Measurements from ENCODE around the gene S100A16.
"Not testable (repeated sequence)": the region's sequence is repeated elsewhere in the genome, so short reads cannot be mapped to it uniquely, and the experiment has no call there.

S100A16 gene

GRCh38 chr1:153615406-153615805, 2.5 kb upstream of the S100A16 start:
- no peak for DNase-seq (ENCODE audit: low read depth, low spot score)

GRCh38 chr1:153614906-153615305, 2.0 kb upstream of the S100A16 start:
- no peak for DNase-seq (ENCODE audit: low read depth, low spot score)

- no peak for DNase-seq (ENCODE audit: low read depth, low spot score)
These were observed 1.4 kb upstream of the S100A16 start for GRCh38 chr1:153614189-153614900.

DNA sequence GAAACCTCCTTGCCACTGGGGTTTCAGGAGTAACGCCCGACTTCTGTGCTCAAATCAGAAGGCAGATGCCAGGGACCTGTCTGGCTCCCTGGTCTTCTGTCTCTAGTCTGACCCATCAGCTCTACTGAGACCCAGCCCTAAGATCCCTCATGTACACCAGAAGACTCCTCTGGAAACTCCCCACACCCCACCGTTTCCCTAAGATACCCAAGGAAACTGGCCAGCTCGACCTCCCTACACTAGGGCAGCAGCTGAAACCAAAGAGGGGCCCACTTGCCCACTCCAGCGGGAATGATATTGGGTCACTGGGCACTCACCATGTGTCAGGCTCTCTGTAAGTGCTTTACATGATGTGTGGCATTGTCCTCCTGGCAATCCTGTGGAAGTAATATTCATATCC, 469 bp upstream of the S100A16 start:
- DNase-seq (ENCODE audit: low read depth, low spot score): no peak

DNA sequence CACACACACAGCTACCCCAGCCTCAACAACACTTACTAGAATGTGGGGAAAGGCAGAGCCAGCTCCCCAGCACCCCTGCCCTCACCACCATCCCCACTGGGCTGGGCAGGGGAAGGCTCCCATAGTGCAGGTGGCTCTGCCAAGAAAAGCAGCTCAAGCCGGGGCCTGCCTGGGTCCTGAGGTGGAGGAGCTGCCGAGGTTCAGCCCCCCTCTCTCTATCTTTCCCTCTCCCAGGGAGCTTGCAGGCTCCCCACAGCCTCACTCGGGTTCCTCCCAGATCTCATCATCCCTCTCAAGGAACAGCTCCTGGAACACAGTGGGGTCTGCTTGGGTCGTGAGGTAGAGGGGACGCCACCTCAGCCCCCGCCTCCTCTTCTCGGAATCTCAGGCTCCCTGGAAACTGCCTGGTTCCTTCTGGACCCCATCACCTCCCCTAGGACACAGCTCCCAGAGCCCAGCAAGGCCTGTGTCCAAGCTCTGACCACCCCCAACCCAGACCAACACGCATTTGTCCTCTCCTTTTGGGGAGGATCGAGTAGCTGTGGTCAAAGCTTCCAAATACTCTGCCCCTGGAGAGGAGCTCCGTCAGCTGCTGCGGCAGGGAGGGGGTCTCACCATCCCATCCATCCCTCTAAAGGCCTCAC, 704 bp downstream of the S100A16 start:
- no peak for DNase-seq (ENCODE audit: low read depth, low spot score)

GRCh38 chr1:153611356-153611755, 1.6 kb downstream of the S100A16 start:
- no peak for DNase-seq (ENCODE audit: low read depth, low spot score)

- DNase-seq (ENCODE audit: low read depth, low spot score): no peak
These were observed 2.1 kb downstream of the S100A16 start for GRCh38 chr1:153610811-153611301.

GRCh38 chr1:153610334-153610733, 2.6 kb downstream of the S100A16 start:
- DNase-seq (ENCODE audit: low read depth, low spot score): no peak

DNA sequence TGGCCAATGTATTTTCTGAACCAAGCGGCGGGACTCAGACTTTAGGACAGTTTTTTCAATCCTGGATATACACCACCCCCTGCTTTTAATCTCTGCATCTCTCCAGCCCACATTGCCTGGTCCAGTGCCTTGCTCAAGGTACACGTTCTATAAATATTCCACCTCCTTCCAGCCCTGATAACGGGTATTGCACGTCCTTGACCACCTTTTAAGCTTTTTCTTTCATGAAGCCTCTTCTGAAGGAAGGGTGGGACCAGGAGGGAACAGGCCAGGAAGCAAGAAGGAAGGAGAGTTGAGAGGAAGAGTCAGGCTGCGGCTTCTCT, 3.4 kb downstream of the S100A16 start:
- no peak for DNase-seq (ENCODE audit: low read depth, low spot score)

DNA sequence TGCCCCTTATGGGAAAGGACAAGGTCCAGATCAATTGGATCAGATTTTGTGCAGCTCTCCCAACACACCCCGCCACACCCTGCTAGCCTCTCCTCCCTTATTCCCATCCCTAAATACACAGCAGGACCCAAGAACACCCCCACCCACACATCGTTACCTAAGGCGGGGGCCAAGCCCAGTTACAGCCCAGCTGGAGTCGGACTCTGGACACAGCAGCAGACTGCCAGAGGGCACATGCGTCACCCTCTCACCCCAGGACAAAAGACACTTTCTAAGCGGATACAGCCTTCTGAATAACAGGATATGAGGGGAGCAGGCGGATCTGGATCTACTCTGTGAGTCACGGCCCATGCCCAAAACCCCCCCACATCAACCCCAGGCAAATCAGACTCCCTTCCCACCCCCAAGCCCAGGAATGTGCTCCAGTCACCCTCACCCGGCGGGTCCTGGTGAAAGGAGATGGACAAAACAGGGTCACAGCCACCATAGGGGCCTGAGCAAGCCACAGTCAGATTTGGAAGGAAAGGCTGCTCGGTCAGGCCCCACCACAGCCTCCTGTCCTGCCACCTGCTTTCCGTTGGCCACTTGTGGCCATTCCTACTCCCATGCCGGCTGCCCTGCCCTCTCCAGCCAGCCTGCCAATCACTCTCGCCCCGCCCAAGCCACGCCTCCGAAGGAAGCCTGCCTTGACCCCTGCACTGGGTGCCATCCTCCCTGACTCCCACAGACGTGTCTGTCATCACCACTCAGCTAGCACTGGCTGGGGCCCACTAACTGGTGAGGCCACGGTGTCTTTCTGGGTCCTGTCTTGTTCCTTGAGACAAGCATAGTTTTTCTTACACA, 4.0 kb downstream of the S100A16 start:
- DNase-seq (ENCODE audit: low read depth, low spot score): no peak

DNA sequence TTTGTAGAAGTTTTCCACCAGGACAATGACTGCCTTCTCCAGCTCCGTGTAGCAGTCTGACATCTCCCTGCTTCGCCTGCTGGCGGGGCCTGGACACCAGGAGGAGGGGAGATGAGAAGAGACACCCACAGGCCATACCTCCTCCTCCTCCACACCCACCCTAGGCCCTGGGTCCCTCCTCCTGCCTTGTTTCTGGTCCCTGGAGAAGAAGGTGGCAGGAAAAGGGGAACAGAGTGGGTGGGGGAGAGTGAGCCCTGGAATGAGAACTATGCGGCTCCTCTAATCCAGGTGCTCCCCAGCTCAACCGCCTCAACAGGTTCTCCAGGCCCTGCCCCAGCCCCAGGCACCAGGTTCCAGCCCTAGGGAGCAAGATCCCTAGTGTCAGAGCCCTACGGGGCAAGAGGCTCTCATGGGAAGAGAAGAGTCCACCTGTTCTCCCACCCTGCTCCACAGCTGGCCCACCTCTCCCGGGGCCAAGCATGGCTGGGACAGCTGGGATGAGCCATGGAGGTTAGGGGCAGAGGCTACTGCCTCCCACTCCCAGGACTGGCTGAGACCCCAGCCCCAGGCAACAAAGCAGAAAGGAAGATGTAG, 4.8 kb downstream of the S100A16 start:
- DNase-seq (ENCODE audit: low read depth, low spot score): no peak

DNA sequence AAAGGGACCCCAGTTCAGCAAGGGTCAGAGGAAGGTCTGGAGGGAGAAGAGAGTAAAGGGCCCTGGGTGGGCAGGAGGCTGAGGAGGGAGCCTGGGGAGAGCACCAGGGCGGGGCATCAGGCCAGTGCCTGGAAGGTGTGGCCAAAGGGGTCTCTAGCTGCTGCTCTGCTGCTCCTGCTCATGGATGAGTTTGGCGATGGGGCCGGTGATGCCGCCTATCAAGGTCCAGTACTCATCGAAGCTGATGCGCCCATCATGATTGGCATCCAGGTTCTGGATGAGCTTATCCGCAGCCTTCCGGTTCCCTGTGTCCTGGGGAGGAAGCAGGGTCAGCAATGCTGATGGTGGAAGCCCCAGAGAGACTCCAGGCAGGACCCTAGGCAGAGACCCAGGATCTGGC, 5.6 kb downstream of the S100A16 start:
- DNase-seq (ENCODE audit: low read depth, low spot score): no peak

DNA sequence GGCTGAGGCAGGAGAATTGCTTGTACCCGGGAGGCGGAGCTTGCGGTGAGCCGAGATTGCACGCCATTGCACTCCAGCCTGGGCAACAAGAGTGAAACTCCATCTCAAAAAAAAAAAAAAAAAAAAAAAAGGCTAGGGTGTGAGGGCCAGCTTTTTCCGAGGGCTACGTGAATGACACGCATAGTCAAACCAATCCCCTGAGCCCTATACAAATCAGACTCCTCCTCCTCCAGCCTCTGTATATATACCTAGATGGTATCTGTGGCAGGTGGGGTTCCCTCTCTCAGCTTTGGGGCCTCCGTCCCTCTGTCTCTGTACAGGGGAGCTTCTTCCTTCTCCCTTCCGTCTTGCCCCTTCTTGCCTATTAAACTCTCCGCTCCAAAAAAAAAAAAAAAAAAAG, 6.7 kb downstream of the S100A16 start:
- DNase-seq (ENCODE audit: low read depth, low spot score): no peak

DNA sequence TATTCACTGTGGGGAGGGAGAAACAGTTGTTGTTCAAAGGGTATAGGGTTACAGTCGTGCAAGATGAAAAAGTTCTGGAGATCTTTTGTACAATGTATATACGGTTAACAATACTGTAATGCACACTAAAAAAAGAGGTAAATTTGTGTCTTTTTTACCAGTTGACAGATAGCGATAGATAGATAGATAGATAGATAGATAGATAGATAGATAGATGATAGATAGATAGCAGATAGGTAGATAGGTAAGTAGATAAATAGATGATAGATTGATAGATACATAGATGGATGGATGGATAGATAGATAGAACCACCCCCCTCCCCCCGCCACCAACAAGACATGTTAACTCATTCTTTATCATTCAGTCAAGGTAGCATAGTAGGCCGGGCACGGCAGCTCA, 10.2 kb downstream of the S100A16 start:
- no peak for DNase-seq (ENCODE audit: low read depth, low spot score)

GRCh38 chr1:153599847-153600246, 13.1 kb downstream of the S100A16 start:
- no peak for DNase-seq (ENCODE audit: low read depth, low spot score)

DNA sequence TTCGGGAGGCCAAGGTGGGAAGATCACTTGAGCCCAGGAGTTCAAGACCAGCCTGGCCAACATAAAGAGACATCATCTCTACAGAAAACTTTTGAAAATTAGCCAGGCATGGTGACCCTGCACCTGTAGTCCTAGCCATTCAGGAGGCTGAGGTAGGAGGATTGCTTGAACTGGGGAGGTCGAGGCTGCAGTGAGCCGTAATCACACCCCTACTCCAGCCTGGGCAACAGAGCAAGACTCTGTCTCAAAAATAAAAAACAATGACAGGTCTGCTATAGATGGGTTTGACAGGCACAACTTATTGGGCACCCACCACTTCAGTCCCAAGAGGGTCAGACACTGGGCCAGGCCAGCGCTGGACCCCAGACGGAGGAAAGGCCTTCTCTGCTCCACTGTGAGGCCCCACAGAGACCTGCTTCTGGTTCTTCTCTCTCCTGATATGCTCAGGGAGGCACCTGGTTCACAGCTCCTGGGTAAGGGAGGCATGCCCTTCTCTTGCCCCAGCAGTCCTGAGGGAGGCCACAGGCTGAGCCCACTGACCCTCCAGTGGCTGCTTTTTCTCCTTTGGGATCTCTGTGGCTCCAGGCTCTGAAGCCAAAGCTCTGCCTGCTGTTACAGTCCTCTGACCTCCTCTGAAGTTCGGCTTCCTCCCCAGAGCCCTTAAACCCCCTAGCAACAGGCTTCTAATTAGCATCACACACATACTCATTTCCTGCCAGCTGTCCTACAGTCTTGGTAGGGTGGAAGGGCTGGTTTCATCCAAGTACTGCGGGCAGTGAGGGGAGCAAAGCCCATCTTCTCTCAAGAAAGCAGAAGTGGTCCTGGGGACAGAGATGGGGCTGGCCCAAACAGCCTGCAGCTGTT, 14.4 kb downstream of the S100A16 start:
- DNase-seq (ENCODE audit: low read depth, low spot score): peak; percentile 94

GRCh38 chr1:153597206-153597605, 15.7 kb downstream of the S100A16 start:
- no peak for DNase-seq (ENCODE audit: low read depth, low spot score)

DNA sequence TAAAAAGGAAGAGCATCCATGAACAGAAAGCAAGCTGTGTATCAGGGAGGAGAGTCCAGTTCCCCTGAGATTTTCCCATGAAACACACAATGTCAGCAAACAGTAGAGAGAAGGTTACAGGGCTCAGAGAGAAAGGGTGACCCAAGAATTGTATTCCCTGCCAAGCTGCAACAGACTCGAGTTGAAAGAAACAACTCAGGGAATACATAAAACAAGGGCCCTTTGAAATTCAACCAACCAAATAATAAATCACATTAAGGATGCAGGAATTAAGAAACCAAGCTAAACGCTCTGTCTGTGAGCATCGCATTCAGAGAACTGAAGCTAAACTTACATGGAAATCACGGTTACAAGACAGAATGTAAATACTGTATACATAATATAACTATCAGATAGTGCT, 20.2 kb downstream of the S100A16 start:
- DNase-seq (ENCODE audit: low read depth, low spot score): no peak

GRCh38 chr1:153588482-153588881, 24.5 kb downstream of the S100A16 start:
- no peak for DNase-seq (ENCODE audit: low read depth, low spot score)

DNA sequence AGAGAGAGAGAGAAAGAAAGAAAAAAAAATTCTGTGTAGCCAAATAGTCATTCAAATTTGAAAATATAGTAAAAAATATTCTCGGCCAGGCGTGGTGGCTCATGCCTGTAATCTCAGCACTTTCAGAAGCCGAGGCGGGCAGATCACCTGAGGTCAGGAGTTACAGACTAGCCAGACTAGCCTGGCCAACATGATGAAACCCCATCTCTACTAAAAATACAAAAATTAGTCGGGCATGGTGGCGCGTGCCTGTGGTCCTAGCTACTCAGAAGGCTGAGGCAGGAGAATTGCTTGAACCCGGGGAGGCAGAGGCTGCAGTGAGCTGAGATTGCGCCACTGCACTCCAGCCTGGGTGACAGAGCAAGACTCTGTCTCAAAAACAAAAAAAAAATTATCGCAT, 24.9 kb downstream of the S100A16 start:
- DNase-seq (ENCODE audit: low read depth, low spot score): not testable (repeated sequence)

DNA sequence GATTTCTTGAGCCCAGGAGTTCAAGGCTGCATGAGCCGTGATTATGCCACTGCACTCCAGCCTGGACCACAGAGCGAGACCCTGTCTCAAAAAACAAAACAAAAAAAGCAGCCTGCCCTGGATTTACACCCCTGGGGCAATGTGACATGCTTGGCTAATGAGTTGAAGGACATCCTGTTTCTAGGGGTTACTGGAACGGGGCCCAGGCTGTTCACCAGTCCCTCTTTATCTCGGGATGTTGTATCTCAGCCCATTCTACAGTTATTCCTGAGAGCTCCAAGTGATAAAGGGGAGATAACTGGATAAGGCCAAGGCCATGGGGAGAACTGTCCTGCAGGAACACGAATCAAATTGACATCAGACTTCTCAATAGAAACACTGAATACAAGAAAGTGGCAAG, 25.6 kb downstream of the S100A16 start:
- no peak for DNase-seq (ENCODE audit: low read depth, low spot score)
